ENCODE data around the gene KANSL1.

The KANSL1 gene

GRCh38 chr17:46072998-46073397 lies 120.2 kb downstream of the KANSL1 start:
- TF ChIP-seq FOXP2 (optimal IDR thresholded peaks at IDR 0.05; ENCODE audit: borderline replicate concordance, extremely low read depth, extremely low read length, insufficient read depth) (no peak), REST (IDR thresholded peaks at IDR 0.05; ENCODE audit: insufficient read depth in 1 of 2, low read depth in 2 of 2, low read length in 2 of 2) (no peak), SIN3A (IDR thresholded peaks at IDR 0.05; ENCODE audit: borderline replicate concordance, insufficient read depth, low read length) (no peak), POLR2AphosphoS5 (IDR thresholded peaks at IDR 0.05; ENCODE audit: low read depth, low read length) (no peak), TAF1 (IDR thresholded peaks at IDR 0.05; ENCODE audit: borderline replicate concordance, insufficient read depth, low read length) (no peak)

- no peak for TF ChIP-seq SIN3A (IDR thresholded peaks at IDR 0.05; ENCODE audit: borderline replicate concordance, insufficient read depth, low read length)
- no peak for TF ChIP-seq TAF1 (IDR thresholded peaks at IDR 0.05; ENCODE audit: borderline replicate concordance, insufficient read depth, low read length)
- TF ChIP-seq REST (IDR thresholded peaks at IDR 0.05; ENCODE audit: insufficient read depth in 1 of 2, low read depth in 2 of 2, low read length in 2 of 2): no peak
- TF ChIP-seq FOXP2 (optimal IDR thresholded peaks at IDR 0.05; ENCODE audit: borderline replicate concordance, extremely low read depth, extremely low read length, insufficient read depth): no peak
- TF ChIP-seq POLR2AphosphoS5 (IDR thresholded peaks at IDR 0.05; ENCODE audit: low read depth, low read length): no peak
Observed at GRCh38 chr17:46071796-46072195, 121.4 kb downstream of the KANSL1 start.

GRCh38 chr17:46064460-46064859 lies 128.8 kb downstream of the KANSL1 start:
- no peak for TF ChIP-seq FOXP2 (optimal IDR thresholded peaks at IDR 0.05; ENCODE audit: borderline replicate concordance, extremely low read depth, extremely low read length, insufficient read depth)
- TF ChIP-seq REST (IDR thresholded peaks at IDR 0.05; ENCODE audit: insufficient read depth in 1 of 2, low read depth in 2 of 2, low read length in 2 of 2): no peak
- TF ChIP-seq SIN3A (IDR thresholded peaks at IDR 0.05; ENCODE audit: borderline replicate concordance, insufficient read depth, low read length): no peak
- TF ChIP-seq TAF1 (IDR thresholded peaks at IDR 0.05; ENCODE audit: borderline replicate concordance, insufficient read depth, low read length): no peak
- TF ChIP-seq POLR2AphosphoS5 (IDR thresholded peaks at IDR 0.05; ENCODE audit: low read depth, low read length): no peak

GRCh38 chr17:46063241-46063640 lies 130.0 kb downstream of the KANSL1 start:
- no peak for TF ChIP-seq POLR2AphosphoS5 (IDR thresholded peaks at IDR 0.05; ENCODE audit: low read depth, low read length)
- no peak for TF ChIP-seq REST (IDR thresholded peaks at IDR 0.05; ENCODE audit: insufficient read depth in 1 of 2, low read depth in 2 of 2, low read length in 2 of 2)
- TF ChIP-seq TAF1 (IDR thresholded peaks at IDR 0.05; ENCODE audit: borderline replicate concordance, insufficient read depth, low read length): no peak
- TF ChIP-seq FOXP2 (optimal IDR thresholded peaks at IDR 0.05; ENCODE audit: borderline replicate concordance, extremely low read depth, extremely low read length, insufficient read depth): no peak
- no peak for TF ChIP-seq SIN3A (IDR thresholded peaks at IDR 0.05; ENCODE audit: borderline replicate concordance, insufficient read depth, low read length)

GRCh38 chr17:46061435-46061834 lies 131.8 kb downstream of the KANSL1 start:
- TF ChIP-seq FOXP2 (optimal IDR thresholded peaks at IDR 0.05; ENCODE audit: borderline replicate concordance, extremely low read depth, extremely low read length, insufficient read depth) (no peak), REST (IDR thresholded peaks at IDR 0.05; ENCODE audit: insufficient read depth in 1 of 2, low read depth in 2 of 2, low read length in 2 of 2) (no peak), POLR2AphosphoS5 (IDR thresholded peaks at IDR 0.05; ENCODE audit: low read depth, low read length) (no peak), TAF1 (IDR thresholded peaks at IDR 0.05; ENCODE audit: borderline replicate concordance, insufficient read depth, low read length) (no peak), SIN3A (IDR thresholded peaks at IDR 0.05; ENCODE audit: borderline replicate concordance, insufficient read depth, low read length) (no peak)
